Cerebellar nuclear complex (tissue), 1 donor: ENCODE measurements around the gene BLTP3B.
"Not testable (repeated sequence)": the region's sequence is repeated elsewhere in the genome, so short reads cannot be mapped to it uniquely, and the experiment has no call there.

Experiments used
- DNase-seq, 2 experiments: peaks; one replicate each; lab custom pipeline; 2025; lab: John Stamatoyannopoulos, UW

Gene BLTP3B, protein sequence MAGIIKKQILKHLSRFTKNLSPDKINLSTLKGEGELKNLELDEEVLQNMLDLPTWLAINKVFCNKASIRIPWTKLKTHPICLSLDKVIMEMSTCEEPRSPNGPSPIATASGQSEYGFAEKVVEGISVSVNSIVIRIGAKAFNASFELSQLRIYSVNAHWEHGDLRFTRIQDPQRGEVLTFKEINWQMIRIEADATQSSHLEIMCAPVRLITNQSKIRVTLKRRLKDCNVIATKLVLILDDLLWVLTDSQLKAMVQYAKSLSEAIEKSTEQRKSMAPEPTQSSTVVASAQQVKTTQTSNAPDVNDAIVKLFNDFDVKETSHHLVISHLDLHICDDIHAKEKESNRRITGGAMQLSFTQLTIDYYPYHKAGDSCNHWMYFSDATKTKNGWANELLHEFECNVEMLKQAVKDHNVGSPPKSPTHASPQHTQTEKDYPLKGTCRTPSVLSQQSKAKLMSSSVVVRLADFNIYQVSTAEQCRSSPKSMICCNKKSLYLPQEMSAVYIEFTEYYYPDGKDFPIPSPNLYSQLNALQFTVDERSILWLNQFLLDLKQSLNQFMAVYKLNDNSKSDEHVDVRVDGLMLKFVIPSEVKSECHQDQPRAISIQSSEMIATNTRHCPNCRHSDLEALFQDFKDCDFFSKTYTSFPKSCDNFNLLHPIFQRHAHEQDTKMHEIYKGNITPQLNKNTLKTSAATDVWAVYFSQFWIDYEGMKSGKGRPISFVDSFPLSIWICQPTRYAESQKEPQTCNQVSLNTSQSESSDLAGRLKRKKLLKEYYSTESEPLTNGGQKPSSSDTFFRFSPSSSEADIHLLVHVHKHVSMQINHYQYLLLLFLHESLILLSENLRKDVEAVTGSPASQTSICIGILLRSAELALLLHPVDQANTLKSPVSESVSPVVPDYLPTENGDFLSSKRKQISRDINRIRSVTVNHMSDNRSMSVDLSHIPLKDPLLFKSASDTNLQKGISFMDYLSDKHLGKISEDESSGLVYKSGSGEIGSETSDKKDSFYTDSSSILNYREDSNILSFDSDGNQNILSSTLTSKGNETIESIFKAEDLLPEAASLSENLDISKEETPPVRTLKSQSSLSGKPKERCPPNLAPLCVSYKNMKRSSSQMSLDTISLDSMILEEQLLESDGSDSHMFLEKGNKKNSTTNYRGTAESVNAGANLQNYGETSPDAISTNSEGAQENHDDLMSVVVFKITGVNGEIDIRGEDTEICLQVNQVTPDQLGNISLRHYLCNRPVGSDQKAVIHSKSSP (N-terminal part only)

DNA sequence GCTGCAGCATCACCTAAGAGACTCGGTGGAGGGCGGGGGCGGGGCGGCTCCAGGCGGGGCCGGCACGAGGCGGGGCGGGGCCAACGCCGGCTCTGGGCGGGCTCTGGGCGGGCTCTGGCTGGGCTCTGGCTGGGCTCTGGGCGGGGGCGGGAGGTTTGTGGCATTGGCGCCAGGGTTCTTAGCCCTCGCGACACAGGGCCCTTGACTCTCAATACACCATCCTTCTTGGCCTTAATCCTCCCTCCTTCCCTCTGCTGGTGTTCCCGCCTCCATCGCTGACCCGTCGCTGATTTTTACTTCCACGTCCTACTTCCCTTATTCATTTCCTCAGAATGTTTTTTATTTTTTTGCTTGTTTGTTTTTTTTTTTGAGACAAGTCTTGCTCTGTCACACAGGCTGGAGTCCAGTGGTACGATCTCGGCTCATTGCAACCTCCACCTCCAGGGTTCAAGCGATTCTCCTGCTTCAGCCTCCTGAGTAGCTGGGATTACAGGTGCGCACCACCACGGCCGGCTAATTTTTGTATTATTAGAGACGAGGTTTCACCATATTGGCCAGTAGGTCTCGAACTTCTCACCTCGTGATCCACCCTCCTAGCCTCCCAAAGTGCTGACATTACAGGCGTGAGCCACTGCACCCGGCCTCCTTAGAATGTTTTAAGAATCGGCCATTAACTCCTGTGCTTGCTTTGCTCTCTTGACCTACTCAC, at the start of gene BLTP3B:
Gene BLTP3B, minus strand, starts transcription at position 24 of the 709 bp plus-strand sequence. CDS start 239 bp downstream, outside the sequence.
- DNase-seq: peak in 1 of 2 experiments; percentile 23

DNA sequence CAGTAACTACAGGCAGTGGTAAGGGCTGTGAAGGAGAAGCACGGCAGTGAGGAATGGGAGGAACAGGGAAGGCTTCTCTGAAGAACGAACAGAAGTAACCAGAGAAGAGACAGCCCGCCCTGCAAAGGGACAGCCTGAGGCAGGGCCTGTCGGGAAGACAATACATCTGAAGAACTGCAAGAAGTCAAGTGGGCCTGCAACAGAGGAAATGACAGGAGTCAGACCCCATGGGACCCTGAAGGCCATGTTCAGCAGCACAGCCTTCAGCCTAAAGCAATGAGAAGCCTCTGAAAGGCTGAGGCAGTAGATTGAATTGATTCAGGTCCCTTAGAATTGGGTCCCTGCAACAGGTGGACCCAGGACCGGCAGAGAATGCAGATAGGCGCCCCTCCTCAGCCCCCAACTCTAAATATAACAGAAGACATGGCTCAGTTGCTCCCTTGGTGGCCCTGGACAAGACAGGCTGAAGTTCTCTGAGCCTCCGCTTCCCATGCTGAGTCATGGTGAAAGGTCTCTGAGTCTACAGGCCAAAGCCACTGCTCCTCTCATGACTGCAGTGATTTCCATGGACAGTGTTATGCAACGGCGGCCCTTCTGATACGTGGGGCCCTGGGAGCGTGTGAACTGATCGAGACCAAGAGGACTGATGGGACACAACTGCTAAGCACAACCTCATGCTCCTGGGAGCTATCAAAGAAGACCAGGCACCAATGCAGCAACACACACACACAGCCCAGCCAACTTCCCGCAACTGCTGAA, 47.1 kb upstream of the BLTP3B start:
- no peak for DNase-seq

DNA sequence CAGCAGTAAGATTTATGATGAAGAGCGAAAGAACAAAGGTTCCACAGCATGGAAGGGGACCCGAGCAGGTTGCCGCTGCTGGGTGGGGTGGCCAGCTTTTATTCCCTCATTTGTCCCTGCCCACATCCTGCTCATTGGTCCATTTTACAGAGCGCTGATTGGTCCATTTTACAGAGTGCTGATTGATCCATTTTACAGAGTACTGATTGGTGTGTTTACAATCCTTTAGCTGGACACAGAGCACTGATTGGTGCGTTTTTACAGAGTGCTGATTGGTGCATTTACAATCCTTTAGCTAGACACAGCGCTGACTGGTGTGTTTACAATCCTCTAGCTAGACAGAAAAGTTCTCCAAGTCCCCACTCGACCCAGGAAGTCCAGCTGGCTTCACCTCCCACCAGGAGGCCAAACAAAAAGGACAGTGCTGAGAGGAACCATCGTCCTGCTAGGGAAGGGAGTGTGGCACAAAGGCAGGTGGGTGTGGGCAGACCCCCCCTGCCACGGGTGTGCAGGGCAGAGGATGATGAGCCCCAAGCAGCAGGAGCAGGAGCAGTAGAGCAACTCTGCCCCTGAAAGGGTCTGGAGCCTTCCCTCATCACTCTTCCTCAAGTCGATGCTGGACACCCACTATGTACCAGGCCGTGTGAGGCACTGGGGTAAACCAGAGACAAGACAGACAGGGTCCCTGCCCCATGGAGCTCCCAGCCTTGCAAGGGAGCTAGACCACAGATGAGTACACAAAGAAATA, 46.4 kb upstream of the BLTP3B start:
- not testable (repeated sequence) for DNase-seq

DNA sequence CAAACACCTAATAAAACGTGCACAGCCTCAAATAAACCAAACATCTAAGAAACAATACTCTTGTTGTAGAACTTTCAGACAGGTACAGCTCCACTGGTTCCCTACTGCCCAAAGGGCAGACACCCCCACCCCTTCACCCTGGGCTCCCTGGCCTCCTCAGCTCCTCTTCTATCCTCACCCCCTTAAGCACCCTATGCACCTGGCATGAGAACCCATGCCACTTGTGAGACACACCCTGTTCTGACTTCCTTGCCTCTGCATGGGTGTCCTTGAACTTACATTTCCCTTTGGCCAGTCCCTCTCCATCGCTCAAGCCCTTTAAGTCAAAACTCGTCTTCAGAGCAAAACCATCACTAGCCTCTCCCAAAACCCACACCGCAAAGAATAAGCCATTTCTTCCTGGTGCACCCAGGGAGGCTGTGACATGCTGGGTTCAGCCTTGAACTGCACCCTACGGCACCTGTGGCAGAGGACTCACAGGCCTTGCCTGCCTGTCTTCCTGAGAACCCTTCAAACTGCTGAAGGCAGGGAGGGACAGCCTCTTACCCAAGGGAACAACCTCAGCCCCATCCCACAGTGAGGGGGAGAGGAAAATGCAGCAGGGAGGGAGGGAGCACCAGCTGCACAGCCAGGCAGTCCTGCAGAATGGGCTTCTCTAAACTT, 45.3 kb upstream of the BLTP3B start:
- DNase-seq: no peak

DNA sequence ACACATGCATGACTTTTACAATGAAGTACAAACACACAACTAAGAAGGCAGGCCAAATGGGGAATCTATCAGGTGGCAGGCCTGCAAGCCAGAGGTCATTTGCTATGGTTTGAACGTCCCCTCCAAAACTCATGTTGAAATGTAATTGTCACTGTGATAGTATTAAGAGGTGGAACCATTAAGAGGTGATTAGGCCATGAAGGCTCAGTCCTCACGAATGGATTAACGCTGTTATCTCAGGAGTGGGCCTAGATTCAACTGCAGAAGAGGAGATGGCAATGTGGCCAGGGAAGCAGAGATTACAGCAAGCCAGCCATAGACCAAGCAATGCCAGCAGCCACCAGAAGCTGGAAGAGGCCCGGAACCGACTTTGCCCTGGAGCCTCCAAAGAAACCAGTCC, 44.4 kb upstream of the BLTP3B start:
- no peak for DNase-seq

DNA sequence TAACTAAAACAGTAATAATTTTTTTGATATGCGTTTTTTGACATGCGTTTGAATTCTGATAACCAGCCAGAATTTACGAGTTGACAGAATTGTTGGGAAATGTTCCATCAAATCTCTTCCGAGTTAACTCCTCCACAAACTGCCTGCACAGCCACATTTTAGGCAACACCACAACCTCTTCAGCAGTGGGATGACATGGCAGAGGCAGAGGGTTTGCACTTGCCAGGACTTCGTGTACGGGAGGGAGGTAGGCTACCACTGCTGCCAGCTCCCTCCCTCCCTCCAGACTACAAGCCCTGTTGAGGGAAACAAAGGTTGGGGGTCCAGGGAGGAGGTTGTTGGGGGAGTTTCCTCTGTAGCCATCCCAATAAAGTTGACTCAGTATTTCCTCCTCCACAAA, 43.4 kb upstream of the BLTP3B start:
- DNase-seq: no peak

DNA sequence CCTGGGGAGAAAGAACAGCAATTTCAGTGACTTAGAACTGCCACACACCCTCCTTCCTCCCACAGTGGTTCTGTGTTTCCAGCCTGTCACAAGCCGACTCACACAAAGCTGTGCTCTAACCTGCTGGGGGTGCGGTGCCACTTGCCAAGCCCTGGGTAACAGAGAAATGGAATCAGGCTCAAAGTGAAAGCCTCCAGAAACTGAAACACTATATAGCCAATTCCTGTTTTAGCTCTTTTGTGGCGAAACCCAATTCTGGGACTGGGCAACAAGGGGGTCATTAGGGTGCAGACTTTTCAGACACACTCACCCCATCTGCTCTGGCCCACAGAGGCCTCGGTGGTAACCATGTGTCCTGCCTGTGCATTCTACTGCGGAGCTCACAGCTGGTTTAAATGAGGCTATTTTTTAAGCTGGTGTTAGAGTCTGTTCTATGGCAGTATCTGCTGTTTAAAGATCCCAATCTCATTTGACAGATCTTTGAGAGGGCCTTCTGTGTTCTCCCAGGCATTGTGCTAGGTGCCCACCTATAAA, 42.8 kb upstream of the BLTP3B start:
- no peak for DNase-seq

DNA sequence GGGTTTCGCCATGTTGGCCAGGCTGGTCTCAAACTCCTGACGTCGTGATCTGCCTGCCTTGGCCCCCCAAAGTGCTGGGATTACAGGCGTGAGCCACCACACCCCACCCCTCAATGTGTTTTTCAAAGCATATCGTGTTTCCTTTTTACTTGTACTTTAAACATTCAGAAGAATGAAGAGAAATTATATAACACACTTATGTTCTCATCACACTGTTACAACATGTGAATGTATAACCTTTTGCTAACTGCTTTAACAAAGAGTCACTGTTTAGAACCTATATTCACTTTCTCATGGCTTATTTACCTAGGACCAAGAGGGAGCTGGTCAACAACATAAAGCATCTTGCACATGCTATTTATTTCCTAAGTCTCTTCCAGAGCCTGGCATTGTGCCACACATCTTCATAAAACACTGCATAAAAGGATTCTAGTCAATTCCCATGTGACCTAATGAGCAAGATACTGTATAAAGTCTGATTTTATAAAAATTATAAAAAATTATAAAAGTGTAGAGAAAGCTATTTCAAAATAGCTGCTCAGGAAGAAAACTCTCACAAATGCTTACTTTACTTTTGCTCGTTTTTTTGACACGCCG, 42.0 kb upstream of the BLTP3B start:
- no peak for DNase-seq

DNA sequence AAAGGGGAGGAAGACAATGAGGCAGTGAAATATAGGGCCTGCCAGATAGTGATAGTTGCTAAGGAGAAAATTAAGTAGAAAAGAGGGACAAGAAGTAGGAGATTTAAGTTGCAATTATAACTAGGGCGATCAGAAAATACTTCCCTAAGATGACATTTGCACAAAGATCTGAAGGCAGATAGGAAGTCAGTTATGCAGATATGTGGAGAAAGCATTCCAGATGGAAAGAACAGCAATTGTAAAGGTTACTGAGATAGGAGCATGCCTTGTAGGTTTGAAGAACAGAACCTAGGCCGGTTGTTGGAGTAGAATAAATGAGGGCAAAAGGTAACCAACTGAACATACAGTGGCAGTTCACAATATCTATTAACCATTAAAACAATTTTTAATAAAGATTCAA, 36.6 kb upstream of the BLTP3B start:
- DNase-seq: no peak

DNA sequence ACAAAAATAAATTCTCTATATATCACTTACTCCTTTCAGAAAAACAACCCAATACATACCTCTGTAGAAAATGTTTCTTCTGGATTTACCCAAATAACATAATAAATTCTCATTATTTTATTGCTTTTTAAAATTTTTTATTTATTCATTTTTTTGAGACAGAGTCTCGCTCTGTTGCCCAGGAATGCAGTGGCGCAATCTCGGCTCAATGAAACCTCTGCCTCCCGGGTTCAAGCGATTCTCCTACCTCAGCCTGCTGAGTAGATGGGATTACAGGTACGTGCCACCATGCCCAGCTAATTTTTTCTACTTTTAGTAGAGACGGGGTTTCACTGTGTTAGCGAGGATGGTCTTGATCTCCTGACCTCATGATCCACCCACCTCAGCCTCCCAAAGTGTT, 33.8 kb upstream of the BLTP3B start:
- DNase-seq: not testable (repeated sequence)

DNA sequence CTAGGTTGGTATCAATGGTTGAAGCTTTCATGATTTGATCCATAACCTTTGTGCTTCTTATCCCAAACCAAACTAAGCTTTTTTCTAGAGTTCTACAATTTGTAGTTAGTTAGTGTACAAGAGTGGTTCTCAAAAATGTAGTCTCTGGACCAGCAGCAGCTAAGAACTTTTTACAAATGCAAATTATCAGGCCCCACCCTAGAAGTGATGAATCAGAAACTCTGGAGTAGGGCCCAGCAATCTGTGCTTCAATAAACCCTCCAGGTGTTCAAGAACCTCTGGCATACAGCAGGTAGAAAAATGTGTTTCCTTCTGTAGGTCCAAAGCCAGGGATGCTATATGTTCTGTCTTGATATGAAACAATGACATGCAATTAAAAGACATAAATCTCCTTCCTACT, 31.8 kb upstream of the BLTP3B start:
- no peak for DNase-seq

DNA sequence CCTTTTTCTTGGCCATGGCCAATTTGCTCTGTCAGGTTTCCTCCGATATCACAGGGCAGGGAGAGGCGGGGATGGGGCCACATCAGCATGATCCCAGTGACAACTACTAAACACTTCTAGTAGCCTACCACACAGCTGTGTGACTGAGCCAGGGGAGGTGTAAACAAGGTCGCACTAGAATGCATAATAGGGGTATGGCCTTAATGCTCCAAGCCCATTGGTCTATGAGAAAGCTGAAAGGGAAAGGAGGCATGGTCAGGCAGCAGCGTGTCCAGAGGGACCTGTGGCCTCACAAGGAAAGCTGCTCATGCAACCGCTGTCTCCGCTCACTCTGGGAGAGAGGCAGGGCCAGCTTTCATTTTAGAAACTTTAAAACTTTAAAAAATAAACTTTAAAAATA, 30.4 kb upstream of the BLTP3B start:
- no peak for DNase-seq

DNA sequence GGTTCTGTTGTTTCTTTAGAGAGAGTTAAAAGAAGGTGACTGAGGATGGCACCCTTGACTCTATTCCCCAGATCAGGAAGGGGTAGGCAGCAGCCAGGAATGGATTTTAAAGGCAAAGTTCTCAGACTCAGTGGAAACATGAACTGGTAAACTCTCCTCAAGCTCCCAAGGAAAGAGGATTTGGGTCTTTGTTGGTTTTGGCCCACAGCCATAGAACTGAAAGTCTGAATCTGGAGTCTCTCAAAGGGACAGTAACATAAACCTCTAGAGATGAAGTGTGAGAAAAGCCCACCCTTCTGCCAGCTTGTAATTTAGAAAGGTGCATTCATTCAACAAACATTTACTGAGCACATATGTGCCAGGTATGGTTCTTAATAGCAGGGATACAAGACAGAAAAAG, 28.6 kb upstream of the BLTP3B start:
- no peak for DNase-seq

DNA sequence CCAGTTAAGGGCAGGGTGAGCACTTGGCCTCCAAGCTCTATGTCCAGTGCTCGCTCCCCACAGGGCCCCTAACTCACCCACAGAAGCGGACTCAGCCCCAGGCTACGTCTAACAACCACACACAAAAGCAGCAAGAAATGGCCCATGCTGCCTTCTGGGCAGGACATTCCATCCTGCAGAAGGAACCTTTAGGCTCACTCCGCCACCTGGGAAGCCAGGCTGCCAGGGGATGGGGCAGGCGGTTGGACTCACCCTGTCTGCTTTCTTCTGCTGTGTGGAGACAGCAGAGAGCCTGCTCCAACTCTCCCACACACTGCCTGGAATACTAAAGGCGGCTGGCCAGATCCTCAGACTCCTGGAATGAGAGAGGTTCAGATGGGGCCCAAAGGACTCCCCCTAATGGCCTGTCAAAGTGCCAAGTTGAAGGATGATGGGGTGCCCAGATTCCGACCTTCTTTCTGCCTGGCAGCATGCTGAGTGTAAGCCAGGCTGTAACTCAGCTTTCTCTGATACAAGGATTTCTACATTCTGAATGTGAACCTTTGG, 27.7 kb upstream of the BLTP3B start:
- DNase-seq: no peak

DNA sequence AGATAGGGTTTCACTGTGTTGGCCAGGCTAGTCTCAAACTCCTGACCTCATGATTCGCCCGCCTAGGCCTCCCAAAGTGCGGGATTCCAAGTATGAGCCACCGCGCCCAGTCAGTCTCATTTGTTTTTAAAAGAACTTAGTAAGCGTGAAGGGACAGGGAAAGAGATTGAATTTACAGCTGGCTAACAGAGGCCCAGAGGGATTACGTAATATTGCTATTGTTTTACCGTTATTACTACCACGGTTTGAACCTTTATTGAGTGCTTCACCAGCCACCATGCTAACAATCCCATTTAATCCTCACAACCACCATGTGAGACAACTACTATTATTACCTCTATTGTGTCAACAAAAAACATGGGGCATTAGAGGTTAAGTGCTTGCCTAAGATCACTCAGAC, 26.7 kb upstream of the BLTP3B start:
- DNase-seq: no peak

DNA sequence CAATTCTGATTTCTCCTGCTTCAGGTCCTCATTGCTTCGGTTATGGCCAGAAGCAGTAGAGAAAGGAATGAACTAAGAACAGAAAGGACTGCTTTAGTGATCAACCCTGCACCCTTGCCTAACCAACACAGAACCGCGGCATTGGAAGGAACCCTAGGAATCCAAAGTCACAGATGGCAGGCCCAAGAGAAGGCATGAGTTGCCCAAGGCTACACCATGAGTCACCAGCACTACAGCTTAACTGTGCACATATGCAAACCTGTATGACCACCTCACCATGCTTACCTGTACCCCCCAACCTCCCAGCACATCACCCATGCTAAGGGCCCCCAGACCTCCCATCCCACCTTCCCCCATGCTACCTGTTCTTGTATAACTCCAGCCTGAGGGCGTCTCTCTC, 25.9 kb upstream of the BLTP3B start:
- DNase-seq: no peak

DNA sequence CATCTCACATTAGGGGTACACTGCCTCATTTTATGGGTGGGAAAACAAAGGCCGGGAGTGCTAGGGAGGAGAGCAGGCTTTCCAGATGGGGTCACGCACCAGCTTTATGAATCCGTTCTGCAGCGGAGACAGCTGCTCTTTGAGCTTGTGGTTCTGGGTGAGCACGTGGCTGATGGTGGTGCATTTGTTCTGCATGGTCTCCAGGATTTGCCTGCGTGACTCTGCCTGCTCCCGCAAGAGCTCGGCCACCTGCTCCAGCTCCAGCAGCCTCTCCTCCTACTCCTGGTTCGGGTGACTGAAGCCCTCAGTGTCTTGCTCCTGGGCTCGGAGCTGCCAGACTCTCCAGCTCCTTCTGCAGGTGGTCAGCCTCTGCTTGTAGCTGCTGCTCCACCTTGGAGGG, 23.6 kb upstream of the BLTP3B start:
- DNase-seq: no peak

DNA sequence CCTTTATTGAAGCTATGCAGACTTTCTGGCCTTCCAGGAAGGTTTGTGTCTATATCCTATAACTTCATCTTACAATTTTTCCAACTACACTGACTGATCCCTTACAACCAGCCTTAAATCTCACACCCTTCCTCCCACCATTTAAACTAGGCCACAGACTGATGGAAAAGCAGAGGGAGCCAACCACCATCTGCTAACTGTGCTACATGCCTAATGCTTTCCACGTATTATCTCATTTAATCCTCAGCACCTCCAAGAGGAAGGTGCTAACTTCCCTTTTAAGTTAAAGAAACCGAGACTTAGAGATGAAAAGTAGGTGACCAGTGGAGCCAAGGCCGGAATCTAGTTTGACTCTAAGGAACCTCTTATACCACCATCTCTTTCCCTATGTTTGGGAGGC, 22.7 kb upstream of the BLTP3B start:
- no peak for DNase-seq
